ENCODE data around the gene EIF5A2. TPM values are rescaled to one million over a fixed set of nuclear protein-coding genes. Genes with fewer than 3 reads are reported as not detected.
"Not testable (repeated sequence)": the region's sequence is repeated elsewhere in the genome, so short reads cannot be mapped to it uniquely, and the experiment has no call there.

The EIF5A2 gene
- polyA plus RNA-seq, 3 donors from 2014 or later, result 27.8 to 33.3 (median 33.3) TPM

DNA sequence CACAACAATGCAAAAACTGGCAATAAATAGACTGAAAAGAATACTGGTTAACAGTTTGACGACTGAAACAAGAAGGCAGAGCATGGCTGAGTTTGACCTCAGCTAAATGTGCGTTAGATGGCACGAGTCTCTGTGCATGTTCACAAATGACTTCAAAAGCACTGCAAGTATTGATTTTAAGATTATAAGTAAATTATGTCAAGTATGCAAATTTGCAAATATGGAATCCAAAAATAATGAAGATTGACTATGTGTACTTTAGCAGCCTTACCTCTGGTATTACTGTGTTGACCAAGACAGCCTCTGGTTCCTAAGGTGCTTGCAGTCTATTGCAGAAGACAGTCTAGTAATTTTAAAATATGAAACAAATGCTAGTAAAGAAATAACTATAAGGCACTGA lies 2.6 kb upstream of the EIF5A2 start:
- no peak for DNase-seq
- H3K36me3 Mint-ChIP-seq, result no peaks in the 10 kb centered on the region
- H3K27ac Mint-ChIP-seq, result peak overlapping the region in 1 of 6 donors; percentile 66
- H3K4me3 Mint-ChIP-seq, result no peak overlapping the region
- peaks cover 5 to 11% (median 7%) of the 10 kb centered on the region in 3 donors for H3K27me3 Mint-ChIP-seq (ENCODE audit: low read depth in 3 of 3)
- peaks cover 2 to 14% (median 5%) of the 10 kb centered on the region in 6 donors for H3K9me3 Mint-ChIP-seq
- peaks cover 22 to 23% of the 10 kb centered on the region in 2 donors for H3K4me1 Mint-ChIP-seq

DNA sequence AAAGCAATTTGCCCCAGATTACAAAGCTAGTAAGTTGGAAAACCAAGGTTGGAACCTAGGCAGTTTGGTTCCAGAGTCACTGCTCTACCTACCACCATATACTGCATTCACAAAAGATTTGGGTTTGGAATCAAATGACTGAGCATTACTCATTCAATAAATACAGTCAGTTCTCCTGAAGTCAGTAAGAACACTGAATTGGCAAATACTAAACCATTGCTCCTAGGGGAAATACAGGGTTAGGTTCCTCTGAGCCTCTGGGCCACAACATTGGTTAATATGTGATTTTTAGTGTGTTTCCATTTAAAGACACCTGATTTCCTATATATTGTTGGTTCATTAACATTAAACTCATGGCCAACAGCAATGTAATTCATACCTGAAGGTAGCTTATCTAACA lies 2.1 kb upstream of the EIF5A2 start:
- Mint-ChIP-seq H3K4me3 (no peak overlapping the region), H3K9me3 (peaks cover 2 to 14% (median 5%) of the 10 kb centered on the region in 6 donors), H3K27me3 (ENCODE audit: low read depth in 3 of 3) (peaks cover 7 to 11% (median 7%) of the 10 kb centered on the region in 3 donors), H3K27ac (peak overlapping the region in 4 of 6 donors; percentile 13 to 66 (median 32)), H3K4me1 (peaks cover 27% of the 10 kb centered on the region in 2 donors), H3K36me3 (peaks cover 0 to 3% (median 0%) of the 10 kb centered on the region in 3 donors)
- no peak for DNase-seq

DNA sequence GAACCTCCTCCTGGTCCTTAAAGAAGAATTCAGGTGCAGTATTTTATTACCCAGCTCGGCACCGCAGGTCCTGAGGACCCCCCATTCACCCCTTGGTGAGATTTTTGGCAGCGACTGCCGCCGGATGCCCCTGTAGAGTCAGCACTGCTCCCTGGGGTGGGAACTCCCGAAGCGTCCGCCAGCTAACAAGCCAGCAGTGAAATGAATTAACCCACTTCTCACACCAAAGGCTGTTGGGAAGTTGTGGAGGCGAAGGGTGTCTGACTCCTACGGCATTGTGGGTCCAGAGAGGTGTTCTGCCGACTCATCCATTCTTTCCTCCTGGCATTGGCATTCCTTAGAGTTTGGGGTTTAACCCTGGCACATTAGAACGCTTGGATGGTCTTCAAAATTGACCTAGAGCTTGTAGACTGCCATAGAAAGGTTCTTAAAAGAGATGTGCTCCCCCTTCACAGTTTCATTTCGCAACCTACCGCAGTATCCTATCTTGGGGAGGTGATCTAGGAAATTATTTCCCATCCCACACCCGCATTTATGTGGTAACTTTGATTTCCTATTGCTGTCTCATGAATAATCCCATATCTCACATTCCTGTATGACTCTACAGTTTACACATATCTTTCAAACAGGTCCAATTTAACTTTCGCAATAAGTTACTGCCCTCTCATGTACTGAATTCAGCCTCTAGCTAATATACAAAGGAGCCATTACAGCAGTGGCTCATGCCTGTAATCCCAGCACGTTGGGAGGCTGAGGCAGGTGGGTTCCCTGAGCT lies 879 bp upstream of the EIF5A2 start:
- Mint-ChIP-seq H3K4me1 (peaks cover 29% of the 10 kb centered on the region in 2 donors), H3K27ac (peak overlapping the region; percentile 41 to 98 (median 93)), H3K9me3 (peaks cover 2 to 14% (median 5%) of the 10 kb centered on the region in 6 donors), H3K4me3 (peak overlapping the region; percentile 40 to 98 (median 94)), H3K27me3 (ENCODE audit: low read depth in 3 of 3) (peaks cover 7 to 11% (median 7%) of the 10 kb centered on the region in 3 donors), H3K36me3 (peaks cover 0 to 6% (median 0%) of the 10 kb centered on the region in 3 donors)
- peak in 2 of 3 donors; percentile 6 for DNase-seq

DNA sequence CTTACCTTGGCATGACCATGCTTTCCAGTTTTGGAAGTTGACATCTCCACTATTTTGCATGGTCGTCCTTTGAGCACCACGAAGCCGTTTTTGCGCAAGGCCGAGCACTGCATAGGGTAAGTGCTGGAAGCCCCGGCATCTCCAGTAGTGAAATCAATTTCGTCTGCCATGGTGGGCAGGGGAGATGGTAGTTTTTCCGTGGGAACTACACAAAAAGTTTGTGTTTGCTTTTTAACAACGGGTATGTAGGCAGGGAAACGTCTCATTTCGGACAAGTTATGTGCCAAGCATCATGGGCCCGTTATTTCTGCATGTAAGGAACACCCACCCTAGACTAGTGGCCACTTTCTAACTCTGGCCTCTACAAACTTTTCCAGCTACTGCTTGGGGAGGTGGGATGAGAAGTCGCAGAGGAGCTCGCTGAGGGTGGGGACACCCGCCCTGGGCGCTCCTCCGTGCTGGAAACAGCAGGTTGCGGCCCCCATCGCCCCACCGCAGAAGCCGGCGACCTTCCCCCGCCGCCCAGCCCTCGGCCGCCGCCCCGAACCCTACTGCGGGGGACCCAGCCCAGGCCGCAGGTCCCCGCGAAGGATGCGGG lies 701 bp downstream of the EIF5A2 start:
- Mint-ChIP-seq H3K36me3 (peaks cover 5 to 14% (median 8%) of the 10 kb centered on the region in 3 donors), H3K4me1 (peaks cover 29% of the 10 kb centered on the region in 2 donors), H3K27me3 (ENCODE audit: low read depth in 3 of 3) (peaks cover 7 to 11% (median 7%) of the 10 kb centered on the region in 3 donors), H3K9me3 (peaks cover 2 to 14% (median 5%) of the 10 kb centered on the region in 6 donors), H3K27ac (peak overlapping the region; percentile 44 to 92 (median 74)), H3K4me3 (peak overlapping the region; percentile 93 to 98 (median 95))
- DNase-seq, result peak in 1 of 3 donors; percentile 4

DNA sequence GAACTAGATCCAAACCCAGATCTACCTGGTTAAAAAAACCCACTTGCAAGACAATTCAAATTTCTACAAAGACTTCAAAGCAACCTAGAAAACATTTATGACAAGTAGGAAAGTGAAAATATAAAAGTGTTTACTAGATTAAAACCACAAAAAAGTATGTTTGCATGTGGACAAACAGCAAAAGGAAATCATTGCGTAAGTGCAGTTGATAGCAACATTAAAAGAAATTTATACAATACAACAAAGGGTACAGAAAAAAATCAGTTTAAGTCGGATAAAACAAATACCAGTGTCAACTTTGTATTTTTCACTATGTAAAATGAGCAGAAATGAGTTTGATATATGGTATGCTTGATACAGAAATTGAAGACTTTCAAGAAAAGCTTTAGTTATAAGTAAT lies 2.6 kb downstream of the EIF5A2 start:
- H3K4me3 Mint-ChIP-seq, result peak overlapping the region in 3 of 5 donors; percentile 6 to 29 (median 8)
- H3K4me1 Mint-ChIP-seq, result peaks cover 29% of the 10 kb centered on the region in 2 donors
- H3K27ac Mint-ChIP-seq, result no peak overlapping the region
- H3K27me3 Mint-ChIP-seq (ENCODE audit: low read depth in 3 of 3), result peaks cover 7 to 11% (median 7%) of the 10 kb centered on the region in 3 donors
- DNase-seq, result no peak
- H3K9me3 Mint-ChIP-seq, result peaks cover 2 to 14% (median 5%) of the 10 kb centered on the region in 6 donors
- H3K36me3 Mint-ChIP-seq, result peaks cover 15 to 26% (median 17%) of the 10 kb centered on the region in 3 donors

DNA sequence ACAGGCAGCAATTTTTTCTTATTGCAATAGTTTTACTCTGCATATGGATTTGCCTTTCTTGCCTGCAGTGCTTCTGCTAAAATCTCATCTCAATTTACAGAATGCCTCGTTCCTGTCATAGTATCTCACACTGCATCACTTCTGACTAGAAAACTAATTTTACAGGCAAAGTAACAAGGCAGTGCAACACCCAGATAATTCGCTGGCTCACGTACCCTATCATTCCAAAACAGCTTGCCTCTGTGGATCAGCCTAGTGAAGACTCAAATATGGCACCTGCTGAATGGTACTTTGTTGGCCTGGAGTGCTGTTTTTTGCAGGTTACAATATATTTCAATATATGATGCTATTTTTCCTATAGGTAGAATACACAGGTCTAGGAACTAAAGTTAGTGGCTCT lies 5.3 kb downstream of the EIF5A2 start:
- Mint-ChIP-seq H3K27ac (no peak overlapping the region), H3K36me3 (peaks cover 21 to 40% (median 23%) of the 10 kb centered on the region in 3 donors), H3K27me3 (ENCODE audit: low read depth in 3 of 3) (peaks cover 0 to 2% (median 2%) of the 10 kb centered on the region in 3 donors), H3K4me1 (peaks cover 20 to 25% of the 10 kb centered on the region in 2 donors), H3K9me3 (no peaks in the 10 kb centered on the region), H3K4me3 (no peak overlapping the region)
- no peak for DNase-seq

DNA sequence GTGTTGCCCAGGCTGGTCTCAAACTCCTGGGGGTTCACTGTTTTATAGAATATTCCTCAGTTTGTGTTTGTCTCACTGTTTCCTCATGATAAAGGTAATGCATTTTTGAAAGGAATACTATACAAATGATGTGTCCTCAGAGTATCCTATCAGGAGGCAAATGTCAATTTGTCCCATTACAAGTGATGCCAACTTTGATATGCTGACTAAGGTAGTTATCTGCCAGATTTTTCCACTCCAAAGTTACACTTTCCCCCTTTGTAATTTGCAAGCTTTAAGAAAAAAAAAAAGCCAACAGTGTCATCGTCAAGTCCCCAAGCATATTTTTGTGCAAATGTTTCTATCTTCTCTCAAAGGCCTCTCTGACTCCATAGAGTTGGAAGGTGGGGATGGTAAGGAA lies 9.0 kb downstream of the EIF5A2 start:
- H3K36me3 Mint-ChIP-seq, result peaks cover 30 to 55% (median 34%) of the 10 kb centered on the region in 3 donors
- no peak overlapping the region for H3K4me3 Mint-ChIP-seq
- no peak overlapping the region for H3K27ac Mint-ChIP-seq
- no peak for DNase-seq
- no peaks in the 10 kb centered on the region for H3K27me3 Mint-ChIP-seq (ENCODE audit: low read depth in 3 of 3)
- H3K9me3 Mint-ChIP-seq, result no peaks in the 10 kb centered on the region
- no peaks in the 10 kb centered on the region for H3K4me1 Mint-ChIP-seq

DNA sequence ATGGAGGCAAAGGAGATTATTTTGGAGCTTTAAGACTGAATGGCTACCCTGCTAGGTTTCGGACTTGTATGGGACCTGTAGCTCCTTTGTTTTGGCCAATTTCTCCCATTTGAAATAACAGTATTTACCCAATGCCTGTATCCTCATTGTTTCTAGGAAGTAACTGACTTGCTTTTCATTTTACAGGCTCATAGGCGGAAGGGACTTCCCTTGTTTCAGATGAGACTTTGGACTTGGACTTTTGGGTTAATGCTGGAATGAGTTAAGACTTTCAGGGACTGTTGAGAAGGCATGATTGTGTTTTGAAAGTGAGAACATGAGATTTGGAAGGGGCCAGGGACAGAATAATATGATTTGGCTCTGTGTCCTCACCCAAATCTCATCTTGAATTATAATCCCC lies 10.5 kb downstream of the EIF5A2 start:
- no peaks in the 10 kb centered on the region for H3K4me1 Mint-ChIP-seq
- no peak overlapping the region for H3K4me3 Mint-ChIP-seq
- H3K27ac Mint-ChIP-seq, result no peak overlapping the region
- DNase-seq, result no peak
- H3K27me3 Mint-ChIP-seq (ENCODE audit: low read depth in 3 of 3), result no peaks in the 10 kb centered on the region
- H3K36me3 Mint-ChIP-seq, result peaks cover 32 to 58% (median 33%) of the 10 kb centered on the region in 3 donors
- H3K9me3 Mint-ChIP-seq, result no peaks in the 10 kb centered on the region

DNA sequence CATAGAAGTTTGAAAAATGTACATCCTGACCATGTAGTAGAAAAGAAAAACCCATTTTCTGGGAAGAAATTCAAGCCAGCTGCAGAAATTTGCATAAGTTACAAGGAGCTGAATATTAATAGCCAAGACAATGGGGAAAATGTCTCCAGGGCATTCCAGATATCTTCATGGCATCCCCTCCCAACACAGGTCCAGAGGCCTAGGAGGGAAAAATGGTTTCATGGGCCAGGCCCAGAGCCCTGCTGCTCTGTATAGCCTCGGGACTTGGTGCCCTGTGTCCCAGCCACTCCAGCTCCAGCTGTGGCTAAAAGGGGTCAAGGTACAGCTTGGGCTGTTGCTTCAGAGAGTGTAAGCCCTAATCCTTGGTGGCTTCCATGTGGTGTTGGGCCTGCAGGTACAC lies 11.2 kb downstream of the EIF5A2 start:
- not testable (repeated sequence) for H3K27me3 Mint-ChIP-seq (ENCODE audit: low read depth in 3 of 3); H3K27ac Mint-ChIP-seq; H3K4me1 Mint-ChIP-seq; DNase-seq; H3K4me3 Mint-ChIP-seq; H3K9me3 Mint-ChIP-seq
- peaks cover 33 to 58% (median 34%) of the 10 kb centered on the region in 3 donors for H3K36me3 Mint-ChIP-seq

DNA sequence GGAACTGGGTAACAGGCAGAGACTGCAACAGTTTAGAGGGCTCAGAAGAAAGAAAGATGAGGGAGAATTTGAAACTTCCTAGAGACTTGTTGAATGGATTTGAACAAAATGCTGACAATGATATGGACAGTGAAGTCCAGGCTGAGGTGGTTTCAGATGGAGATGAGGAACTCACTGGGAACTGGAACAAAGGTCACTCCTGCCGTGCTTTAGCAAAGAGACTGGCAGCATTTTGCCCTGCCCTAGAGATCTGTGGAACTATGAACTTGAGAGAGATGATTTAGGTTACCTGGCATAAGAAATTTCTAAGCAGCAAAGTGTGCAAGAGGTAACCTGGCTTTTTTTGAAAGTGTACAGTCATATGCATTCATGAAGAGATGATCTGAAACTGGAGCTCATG lies 11.7 kb downstream of the EIF5A2 start:
- Mint-ChIP-seq H3K27me3 (ENCODE audit: low read depth in 3 of 3) (no peaks in the 10 kb centered on the region), H3K9me3 (no peaks in the 10 kb centered on the region), H3K4me3 (no peak overlapping the region), H3K36me3 (peaks cover 29 to 54% (median 30%) of the 10 kb centered on the region in 3 donors), H3K4me1 (no peaks in the 10 kb centered on the region), H3K27ac (no peak overlapping the region)
- no peak for DNase-seq

DNA sequence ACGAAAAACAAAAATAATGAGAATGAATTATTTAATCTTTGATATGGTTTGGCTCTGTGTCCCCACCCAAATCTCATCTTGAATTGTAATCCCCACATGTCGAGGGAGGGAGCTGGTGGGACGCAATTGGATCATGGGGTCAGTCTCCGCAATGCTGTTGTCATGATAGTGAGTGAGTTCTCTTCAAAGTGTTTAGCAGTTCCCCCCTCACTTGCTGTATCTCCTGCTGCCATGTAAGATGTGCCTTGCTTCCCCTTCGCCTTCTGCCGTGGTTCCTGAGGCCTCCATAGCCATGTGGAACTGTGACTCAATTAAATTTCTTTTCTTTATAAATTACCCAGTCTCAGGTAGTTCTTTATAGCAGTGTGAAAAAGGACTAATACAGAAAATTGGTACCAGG lies 12.1 kb downstream of the EIF5A2 start:
- not testable (repeated sequence) for H3K4me3 Mint-ChIP-seq; H3K27me3 Mint-ChIP-seq (ENCODE audit: low read depth in 3 of 3); DNase-seq; H3K4me1 Mint-ChIP-seq; H3K9me3 Mint-ChIP-seq; H3K27ac Mint-ChIP-seq
- H3K36me3 Mint-ChIP-seq, result peaks cover 28 to 53% (median 29%) of the 10 kb centered on the region in 3 donors

DNA sequence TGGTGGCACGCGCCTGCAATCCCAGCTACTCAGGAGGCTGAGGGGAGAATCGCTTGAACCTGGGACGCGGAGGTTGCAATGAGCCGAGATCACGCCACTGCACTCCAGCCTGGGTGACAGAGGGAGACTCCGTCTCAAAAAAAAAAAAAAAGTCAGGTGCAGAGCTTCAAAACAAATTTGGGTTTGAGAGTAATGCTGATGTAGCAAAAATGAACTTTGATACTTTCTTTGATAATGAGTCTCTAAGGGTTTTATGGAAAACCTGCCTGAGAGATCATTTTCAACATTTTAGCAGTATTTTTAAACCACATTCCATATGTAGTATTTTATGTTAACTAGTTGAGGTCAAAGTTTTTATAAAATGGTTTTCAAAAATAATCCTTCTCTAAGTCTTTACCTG lies 14.5 kb downstream of the EIF5A2 start:
- Mint-ChIP-seq H3K9me3 (no peaks in the 10 kb centered on the region), H3K4me1 (no peaks in the 10 kb centered on the region), H3K4me3 (no peak overlapping the region), H3K27me3 (ENCODE audit: low read depth in 3 of 3) (no peaks in the 10 kb centered on the region), H3K27ac (no peak overlapping the region), H3K36me3 (peaks cover 20 to 44% (median 22%) of the 10 kb centered on the region in 3 donors)
- no peak for DNase-seq

DNA sequence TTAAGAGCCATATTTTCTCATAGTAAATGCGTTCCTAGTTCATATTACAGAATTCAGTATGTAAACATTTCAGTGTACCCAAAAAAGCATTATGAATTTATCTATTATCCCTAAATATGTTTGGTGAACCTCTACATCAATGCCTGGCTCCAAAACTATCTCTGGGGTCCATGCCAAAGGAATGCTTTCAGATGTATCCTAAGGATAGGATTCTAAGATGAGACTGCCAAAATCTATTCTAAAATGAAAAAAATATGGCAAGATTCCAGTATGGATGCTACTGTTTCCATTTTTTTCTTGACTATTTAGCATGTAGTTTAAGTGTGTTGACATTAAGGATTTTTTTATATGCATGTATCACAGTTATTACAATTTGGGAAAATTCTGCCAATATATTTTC lies 18.8 kb downstream of the EIF5A2 start:
- no peak overlapping the region for H3K27ac Mint-ChIP-seq
- H3K4me1 Mint-ChIP-seq, result no peaks in the 10 kb centered on the region
- peaks cover 13 to 25% (median 18%) of the 10 kb centered on the region in 3 donors for H3K36me3 Mint-ChIP-seq
- DNase-seq, result no peak
- H3K4me3 Mint-ChIP-seq, result no peak overlapping the region
- H3K9me3 Mint-ChIP-seq, result no peaks in the 10 kb centered on the region
- H3K27me3 Mint-ChIP-seq (ENCODE audit: low read depth in 3 of 3), result peaks cover 0 to under 1% (median 0%) of the 10 kb centered on the region in 3 donors

DNA sequence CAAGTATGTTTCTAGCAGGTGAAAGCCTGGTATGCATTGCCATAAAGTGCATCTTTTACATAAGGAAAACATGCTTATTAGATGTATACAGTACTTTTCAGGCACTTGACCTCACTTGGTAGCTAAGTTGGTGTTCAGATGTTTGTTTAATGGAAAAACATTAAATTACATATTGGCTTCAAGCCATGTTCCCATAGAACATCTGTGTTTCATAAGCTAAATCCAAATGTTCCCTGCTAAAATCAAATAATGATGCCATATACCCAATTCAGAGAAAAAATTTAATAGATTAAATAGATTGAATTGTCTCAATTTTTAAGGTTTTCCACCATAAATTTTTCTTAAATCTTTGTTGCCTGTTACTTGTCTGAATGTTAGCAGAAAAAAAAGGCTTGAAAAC lies 19.3 kb downstream of the EIF5A2 start:
- no peaks in the 10 kb centered on the region for H3K4me1 Mint-ChIP-seq
- no peak for DNase-seq
- no peak overlapping the region for H3K27ac Mint-ChIP-seq
- H3K36me3 Mint-ChIP-seq, result peaks cover 13 to 20% (median 16%) of the 10 kb centered on the region in 3 donors
- H3K9me3 Mint-ChIP-seq, result no peaks in the 10 kb centered on the region
- H3K27me3 Mint-ChIP-seq (ENCODE audit: low read depth in 3 of 3), result peaks cover 0 to 3% (median 0%) of the 10 kb centered on the region in 3 donors
- no peak overlapping the region for H3K4me3 Mint-ChIP-seq

Data from immature natural killer cell (primary cell).